Measurements from ENCODE around the gene RNF130. TPM values are rescaled to one million over a fixed set of nuclear protein-coding genes. Genes with fewer than 3 reads are reported as not detected.

RNF130 gene
- total and polyA plus RNA-seq, 9 of the 15 experiments (the other 6 are each of a cell fraction or from before 2014, with no cell fraction given) = 5.8 to 39.4 (median 27.1) TPM

GRCh38 chr5:179955062-179955461 is 116.5 kb downstream of the RNF130 start (continued):
- TF ChIP-seq RREB1 (CRISPR knock-in tag; IDR thresholded peaks at IDR 0.05) (no peak), ZNF696 (CRISPR knock-in tag; conservative IDR thresholded peaks at IDR 0.05) (no peak)

GRCh38 chr5:179954434-179954833 is 117.1 kb downstream of the RNF130 start:
- no peaks in the 10 kb centered on the region for H3K9me1 ChIP-seq (ENCODE audit: control insufficient read depth, insufficient read depth, low read length)
- no peaks in the 10 kb centered on the region for H3K36me3 ChIP-seq (ENCODE audit: control insufficient read depth, insufficient read depth, low read length)
- BruUV-seq (replicated peaks) = no TSS peak
- no peak overlapping the region for H2AFZ ChIP-seq (ENCODE audit: low read depth, low read length)
- H3K27me3 ChIP-seq (ENCODE audit: control insufficient read depth in 2 of 2, insufficient read depth in 2 of 2, low read length in 2 of 2) = no peaks in the 10 kb centered on the region
- no peaks in the 10 kb centered on the region for H3K4me1 ChIP-seq (replicated peaks in 1 of 2; ENCODE audit: control insufficient read depth in 2 of 2, insufficient read depth in 2 of 2, low read length in 2 of 2)
- POLR2A ChIA-PET = no interaction called here
- H3K9ac ChIP-seq (ENCODE audit: insufficient read depth in 1 of 2, low read depth in 2 of 2, low read length in 2 of 2) = no peak overlapping the region
- in situ Hi-C loops (cut with MboI) (no loop called here), intact Hi-C loops (cut with micrococcal nuclease) (no loop called here)
- DNase-seq (ENCODE audit: extremely low read depth in 1 of 4, low spot score in 3 of 4) (no peak), ATAC-seq (no peak), FAIRE-seq (no peak)
- peak; percentile 54 for TF ChIP-seq CEBPB (tag; IDR thresholded peaks at IDR 0.05)
- no peak for TF ChIP-seq BCLAF1 (IDR thresholded peaks at IDR 0.05; ENCODE audit: borderline replicate concordance in 1 of 2, control insufficient read depth in 1 of 2, low read depth in 2 of 2, low read length in 1 of 2)
- no peaks in the 10 kb centered on the region for H4K20me1 ChIP-seq (replicated peaks; ENCODE audit: control insufficient read depth, insufficient read depth, low read length)
- H3K4me3 ChIP-seq = no peak overlapping the region
- CTCF ChIA-PET (ENCODE audit: low intra/inter-chr PET ratio) = no interaction called here
- H3K27ac ChIP-seq (ENCODE audit: extremely low read depth, low read depth, low read length) = no peak overlapping the region
- no peaks in the 10 kb centered on the region for H3K79me2 ChIP-seq (ENCODE audit: control insufficient read depth, insufficient read depth, low read length)
- no peaks in the 10 kb centered on the region for H3K9me3 ChIP-seq (replicated peaks; ENCODE audit: control insufficient read depth, insufficient read depth, low read depth, low read length)
- 48% methylated on average over 6 of the region's 6 CpGs for WGBS (ENCODE audit: insufficient coverage, low coverage, missing lambda C conversion rate)
- no peak overlapping the region for H3K4me2 ChIP-seq (ENCODE audit: insufficient read depth, low read length)
